ENCODE results near the gene PADI1. TPM values are rescaled to one million over a fixed set of nuclear protein-coding genes. Genes with fewer than 3 reads are reported as not detected.

The PADI1 gene
- total and polyA plus RNA-seq, 2 experiments from 2014 or later: not detected

GRCh38 chr1:17232759-17233661, 28.1 kb downstream of the PADI1 start:
- Histone ChIP-seq H3K4me2 (peak overlapping the region; percentile 41), H2AFZ (no peak overlapping the region), H3K79me2 (no peaks in the 10 kb centered on the region), H3K4me1 (ENCODE audit: insufficient read depth) (peaks cover 14% of the 10 kb centered on the region), H3K27me3 (no peaks in the 10 kb centered on the region), H3K4me3 (no peak overlapping the region), H3K36me3 (replicated peaks; ENCODE audit: insufficient read depth, low read depth) (no peaks in the 10 kb centered on the region), H3K9me2 (replicated peaks; ENCODE audit: insufficient read depth) (no peaks in the 10 kb centered on the region), H4K20me1 (ENCODE audit: insufficient read depth, poor library complexity, severe bottlenecking) (no peaks in the 10 kb centered on the region), H3K9me3 (ENCODE audit: low read depth) (no peaks in the 10 kb centered on the region), H3K27ac (peak overlapping the region; percentile 82)
- WGBS (ENCODE audit: low lambda C conversion rate, missing lambda C conversion rate): 69% methylated on average over 22 of the region's 22 CpGs
- peak; percentile 59 for DNase-seq (ENCODE audit: low spot score)
- no peak for TF ChIP-seq EZH2phosphoT487 (IDR thresholded peaks at IDR 0.05; ENCODE audit: low read depth, severe bottlenecking, unreplicated experiment)
- no peak for TF ChIP-seq EZH2 (IDR thresholded peaks at IDR 0.05; ENCODE audit: borderline replicate concordance)
- TF ChIP-seq, protein P1, sequence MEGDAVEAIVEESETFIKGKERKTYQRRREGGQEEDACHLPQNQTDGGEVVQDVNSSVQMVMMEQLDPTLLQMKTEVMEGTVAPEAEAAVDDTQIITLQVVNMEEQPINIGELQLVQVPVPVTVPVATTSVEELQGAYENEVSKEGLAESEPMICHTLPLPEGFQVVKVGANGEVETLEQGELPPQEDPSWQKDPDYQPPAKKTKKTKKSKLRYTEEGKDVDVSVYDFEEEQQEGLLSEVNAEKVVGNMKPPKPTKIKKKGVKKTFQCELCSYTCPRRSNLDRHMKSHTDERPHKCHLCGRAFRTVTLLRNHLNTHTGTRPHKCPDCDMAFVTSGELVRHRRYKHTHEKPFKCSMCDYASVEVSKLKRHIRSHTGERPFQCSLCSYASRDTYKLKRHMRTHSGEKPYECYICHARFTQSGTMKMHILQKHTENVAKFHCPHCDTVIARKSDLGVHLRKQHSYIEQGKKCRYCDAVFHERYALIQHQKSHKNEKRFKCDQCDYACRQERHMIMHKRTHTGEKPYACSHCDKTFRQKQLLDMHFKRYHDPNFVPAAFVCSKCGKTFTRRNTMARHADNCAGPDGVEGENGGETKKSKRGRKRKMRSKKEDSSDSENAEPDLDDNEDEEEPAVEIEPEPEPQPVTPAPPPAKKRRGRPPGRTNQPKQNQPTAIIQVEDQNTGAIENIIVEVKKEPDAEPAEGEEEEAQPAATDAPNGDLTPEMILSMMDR (IDR thresholded peaks at IDR 0.05; ENCODE audit: poor library complexity): no peak

GRCh38 chr1:17233675-17234320, 28.9 kb downstream of the PADI1 start:
- WGBS (ENCODE audit: low lambda C conversion rate, missing lambda C conversion rate): 78% methylated on average over 6 of the region's 6 CpGs
- Histone ChIP-seq H3K4me3 (no peak overlapping the region), H3K79me2 (no peaks in the 10 kb centered on the region), H3K4me1 (ENCODE audit: insufficient read depth) (peaks cover 14% of the 10 kb centered on the region), H4K20me1 (ENCODE audit: insufficient read depth, poor library complexity, severe bottlenecking) (no peaks in the 10 kb centered on the region), H3K27ac (peak overlapping the region; percentile 82), H3K36me3 (replicated peaks; ENCODE audit: insufficient read depth, low read depth) (no peaks in the 10 kb centered on the region), H3K27me3 (no peaks in the 10 kb centered on the region), H2AFZ (no peak overlapping the region), H3K4me2 (no peak overlapping the region), H3K9me2 (replicated peaks; ENCODE audit: insufficient read depth) (no peaks in the 10 kb centered on the region), H3K9me3 (ENCODE audit: low read depth) (no peaks in the 10 kb centered on the region)
- peak; percentile 45 for DNase-seq (ENCODE audit: low spot score)
- TF ChIP-seq EZH2phosphoT487 (IDR thresholded peaks at IDR 0.05; ENCODE audit: low read depth, severe bottlenecking, unreplicated experiment) (no peak), EZH2 (IDR thresholded peaks at IDR 0.05; ENCODE audit: borderline replicate concordance) (no peak)
- TF ChIP-seq, protein P1 (IDR thresholded peaks at IDR 0.05; ENCODE audit: poor library complexity): no peak

DNA sequence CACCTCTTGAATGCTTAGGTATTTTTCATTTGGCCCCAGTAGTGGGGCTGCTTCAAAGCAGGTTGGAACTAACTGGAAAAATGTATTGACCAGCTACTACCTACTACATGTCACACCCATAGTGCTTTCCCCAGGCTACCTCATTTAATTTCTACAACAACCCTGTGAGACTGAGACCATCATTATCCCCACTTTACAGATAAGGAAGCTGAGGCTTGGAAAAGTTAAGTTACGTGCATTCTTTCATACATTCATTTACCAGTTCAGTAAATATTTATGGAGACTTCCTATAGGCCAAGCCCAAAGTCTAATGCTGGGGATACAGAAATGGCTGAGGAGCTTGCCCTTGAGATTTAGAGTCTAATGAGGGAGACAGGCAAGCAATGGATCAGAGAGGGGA, 29.5 kb downstream of the PADI1 start:
- 100% methylated on average over 1 of the region's 1 CpG for whole genome bisulfite sequencing (ENCODE audit: low lambda C conversion rate, missing lambda C conversion rate)
- H3K27ac ChIP-seq: peak overlapping the region; percentile 82
- H3K9me3 ChIP-seq (ENCODE audit: low read depth): no peaks in the 10 kb centered on the region
- TF ChIP-seq EZH2phosphoT487 (IDR thresholded peaks at IDR 0.05; ENCODE audit: low read depth, severe bottlenecking, unreplicated experiment) (no peak), EZH2 (IDR thresholded peaks at IDR 0.05; ENCODE audit: borderline replicate concordance) (no peak)
- TF ChIP-seq, protein P1 (IDR thresholded peaks at IDR 0.05; ENCODE audit: poor library complexity): no peak
- no peaks in the 10 kb centered on the region for H4K20me1 ChIP-seq (ENCODE audit: insufficient read depth, poor library complexity, severe bottlenecking)
- H2AFZ ChIP-seq: no peak overlapping the region
- no peaks in the 10 kb centered on the region for H3K79me2 ChIP-seq
- no peaks in the 10 kb centered on the region for H3K9me2 ChIP-seq (replicated peaks; ENCODE audit: insufficient read depth)
- H3K4me2 ChIP-seq: no peak overlapping the region
- no peak overlapping the region for H3K4me3 ChIP-seq
- peaks cover 10% of the 10 kb centered on the region for H3K4me1 ChIP-seq (ENCODE audit: insufficient read depth)
- H3K36me3 ChIP-seq (replicated peaks; ENCODE audit: insufficient read depth, low read depth): no peaks in the 10 kb centered on the region
- H3K27me3 ChIP-seq: no peaks in the 10 kb centered on the region
- no peak for DNase-seq (ENCODE audit: low spot score)
